ENCODE results near the gene ZNF710.

ZNF710 gene

DNA sequence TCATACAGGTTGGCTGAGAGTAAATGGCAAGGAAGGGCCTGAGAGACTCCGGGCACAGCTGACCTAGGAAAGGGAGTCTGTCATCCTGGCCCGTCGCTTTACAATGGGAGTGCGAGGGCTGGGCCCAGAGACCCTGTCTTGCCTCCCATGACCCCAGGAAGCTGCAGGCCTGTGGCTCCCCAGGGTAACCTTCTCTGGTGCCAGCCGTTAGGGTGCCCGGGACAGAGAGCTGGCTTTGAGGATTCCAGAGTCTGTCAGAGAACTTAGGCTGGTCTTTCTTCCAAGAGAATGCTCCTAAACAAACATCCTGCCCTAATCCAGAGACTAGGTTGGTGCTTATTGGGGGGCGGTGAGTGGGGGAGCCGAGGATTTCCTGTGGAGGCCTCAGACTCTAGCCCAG is 18.5 kb downstream of the ZNF710 start:
- peaks cover 3% of the 10 kb centered on the region for H3K36me3 Mint-ChIP-seq (ENCODE audit: low read depth)
- peaks cover 14% of the 10 kb centered on the region for H3K4me1 Mint-ChIP-seq
- H3K27ac Mint-ChIP-seq, result no peak overlapping the region

DNA sequence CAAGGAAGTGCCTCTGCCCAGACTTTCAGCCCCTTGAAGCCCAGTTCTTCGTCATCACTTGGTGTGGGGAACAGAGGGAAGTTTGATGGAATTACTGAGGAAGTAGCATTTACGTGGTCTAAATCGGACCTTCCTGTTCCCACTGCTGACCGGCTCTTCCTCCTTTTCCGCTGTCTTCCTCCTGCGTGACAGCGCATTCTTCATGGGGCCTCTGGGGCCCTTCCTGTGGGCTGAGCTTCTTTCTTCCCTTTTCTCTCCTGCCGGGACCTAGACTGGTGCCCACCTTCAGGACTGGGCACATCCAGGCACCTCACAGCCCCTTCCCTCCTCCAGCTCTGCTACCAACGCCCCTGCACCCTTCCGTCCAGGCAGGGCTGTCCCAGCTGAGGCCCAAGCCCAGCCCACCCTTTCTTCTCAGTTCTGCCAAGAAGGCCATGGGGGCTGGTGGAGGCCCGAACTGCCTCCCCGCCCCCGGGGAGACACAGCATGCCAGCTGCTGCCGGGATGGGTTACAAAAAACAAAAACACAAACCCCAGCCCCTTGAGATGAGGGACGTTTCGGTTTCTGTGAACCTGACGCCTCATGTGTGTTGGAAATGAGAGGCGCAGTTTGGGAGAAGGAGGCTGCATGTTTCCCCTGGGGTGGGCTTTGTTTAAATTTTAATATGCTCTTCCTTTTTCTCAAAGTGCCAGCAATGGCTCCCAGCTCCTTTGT is 19.1 kb downstream of the ZNF710 start:
- no peak for ATAC-seq
- Mint-ChIP-seq H3K4me1 (peaks cover 16% of the 10 kb centered on the region), H3K27me3 (no peaks in the 10 kb centered on the region), H3K27ac (no peak overlapping the region), H3K36me3 (ENCODE audit: low read depth) (peaks cover 3% of the 10 kb centered on the region), H3K9me3 (no peaks in the 10 kb centered on the region), H3K4me3 (no peak overlapping the region)
- no peak for DNase-seq

More for the DNA sequence above, 18.5 kb downstream of the ZNF710 start:
- no peaks in the 10 kb centered on the region for H3K9me3 Mint-ChIP-seq
- H3K27me3 Mint-ChIP-seq, result no peaks in the 10 kb centered on the region
- ATAC-seq, result no peak
- DNase-seq, result no peak
- H3K4me3 Mint-ChIP-seq, result no peak overlapping the region

DNA sequence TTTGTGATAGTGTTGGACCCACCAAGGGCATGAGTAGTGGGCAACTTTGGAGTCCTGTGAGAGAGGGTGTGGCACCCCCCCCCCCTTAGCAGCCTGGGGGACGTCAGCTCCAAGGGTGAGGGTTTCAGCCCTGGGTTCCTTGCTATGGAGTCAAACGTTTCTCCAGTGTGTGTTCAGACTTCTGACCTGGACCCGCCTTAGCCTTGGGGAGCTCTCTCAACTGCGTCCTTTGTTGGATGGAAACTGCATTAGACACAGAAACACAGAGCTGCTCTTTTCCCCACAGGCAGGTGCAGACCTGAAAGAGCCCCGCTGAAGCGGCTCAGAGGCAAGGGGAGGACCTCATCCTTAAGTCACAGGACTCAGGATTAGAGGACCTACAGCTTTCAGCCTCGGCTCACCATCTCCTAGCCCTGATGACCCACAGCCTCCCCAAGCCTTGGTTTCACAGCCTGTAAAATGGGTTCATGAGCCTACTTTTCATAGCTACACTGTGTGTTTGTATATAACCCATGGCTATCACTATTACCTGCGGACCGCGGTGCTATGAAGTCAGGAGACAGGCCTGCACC is 19.9 kb downstream of the ZNF710 start:
- Mint-ChIP-seq H3K4me1 (peaks cover 16% of the 10 kb centered on the region), H3K27ac (no peak overlapping the region), H3K9me3 (no peaks in the 10 kb centered on the region), H3K4me3 (no peak overlapping the region), H3K36me3 (ENCODE audit: low read depth) (peaks cover 3% of the 10 kb centered on the region), H3K27me3 (no peaks in the 10 kb centered on the region)
- no peak for DNase-seq
- no peak for ATAC-seq

DNA sequence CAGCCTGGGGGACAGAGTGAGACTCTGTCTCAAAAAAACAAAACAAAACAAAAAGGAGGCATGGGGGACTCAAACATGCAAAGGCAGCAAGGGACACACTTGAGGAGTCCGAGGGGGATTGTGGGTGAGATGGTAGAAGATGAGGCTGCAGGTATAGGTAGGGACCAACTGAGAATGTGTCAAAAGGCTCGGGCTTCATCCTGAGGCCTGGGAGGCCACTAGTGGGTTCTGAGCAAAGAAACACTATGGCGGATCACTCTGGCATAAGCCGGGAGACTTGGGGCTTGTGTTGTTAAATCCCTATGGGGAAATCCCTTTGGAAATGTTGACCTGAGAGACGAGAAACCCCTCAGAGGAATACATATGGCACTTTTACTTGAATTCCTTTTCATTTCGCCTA is 21.2 kb downstream of the ZNF710 start:
- peaks cover 10% of the 10 kb centered on the region for H3K4me1 Mint-ChIP-seq

DNA sequence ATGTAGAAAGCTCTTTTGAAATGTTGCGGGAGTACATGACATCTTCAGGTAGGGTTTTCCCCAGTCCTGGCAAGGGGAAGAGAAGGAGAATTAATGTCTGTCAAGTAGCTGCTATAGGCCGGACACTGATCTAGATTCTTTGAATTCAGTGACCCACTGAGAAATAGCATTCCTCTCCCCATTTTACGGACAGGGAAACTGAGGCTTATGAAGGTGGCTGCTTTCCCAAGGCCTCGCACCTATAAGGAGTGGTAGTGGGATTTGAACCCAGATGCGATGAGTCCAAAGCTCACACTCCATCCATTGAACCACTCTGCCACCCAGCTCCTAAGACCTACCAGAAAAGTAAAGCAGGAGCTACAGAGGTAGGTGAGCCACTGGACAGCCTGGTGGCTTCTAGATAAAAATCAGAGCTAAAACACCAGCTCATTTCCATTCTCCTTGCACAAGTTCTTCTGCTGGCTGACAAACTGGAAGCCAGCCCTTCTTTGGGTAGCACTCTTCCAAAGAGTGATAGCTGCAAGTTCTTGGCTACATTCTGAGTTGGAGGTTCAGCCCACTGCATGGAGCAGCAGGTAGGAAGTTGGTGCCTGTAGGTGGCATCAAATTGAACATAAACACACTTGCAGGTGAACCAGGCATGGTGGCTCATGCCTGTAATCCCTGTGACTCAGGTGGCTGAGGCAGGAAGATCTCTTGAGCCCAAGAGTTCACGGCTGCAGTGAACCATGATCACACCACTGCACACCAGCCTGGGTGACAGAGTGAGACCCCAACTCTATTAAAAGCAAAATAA is 22.0 kb downstream of the ZNF710 start:
- Mint-ChIP-seq H3K4me3 (no peak overlapping the region), H3K27me3 (no peaks in the 10 kb centered on the region), H3K9me3 (no peaks in the 10 kb centered on the region), H3K4me1 (peaks cover 10% of the 10 kb centered on the region), H3K36me3 (ENCODE audit: low read depth) (peaks cover 1% of the 10 kb centered on the region), H3K27ac (no peak overlapping the region)
- DNase-seq (no peak), ATAC-seq (no peak)

More for the DNA sequence above, 21.2 kb downstream of the ZNF710 start:
- H3K4me3 Mint-ChIP-seq, result no peak overlapping the region
- H3K9me3 Mint-ChIP-seq, result no peaks in the 10 kb centered on the region
- ATAC-seq (no peak), DNase-seq (no peak)
- H3K27me3 Mint-ChIP-seq, result no peaks in the 10 kb centered on the region
- peaks cover under 1% of the 10 kb centered on the region for H3K36me3 Mint-ChIP-seq (ENCODE audit: low read depth)
- no peak overlapping the region for H3K27ac Mint-ChIP-seq

DNA sequence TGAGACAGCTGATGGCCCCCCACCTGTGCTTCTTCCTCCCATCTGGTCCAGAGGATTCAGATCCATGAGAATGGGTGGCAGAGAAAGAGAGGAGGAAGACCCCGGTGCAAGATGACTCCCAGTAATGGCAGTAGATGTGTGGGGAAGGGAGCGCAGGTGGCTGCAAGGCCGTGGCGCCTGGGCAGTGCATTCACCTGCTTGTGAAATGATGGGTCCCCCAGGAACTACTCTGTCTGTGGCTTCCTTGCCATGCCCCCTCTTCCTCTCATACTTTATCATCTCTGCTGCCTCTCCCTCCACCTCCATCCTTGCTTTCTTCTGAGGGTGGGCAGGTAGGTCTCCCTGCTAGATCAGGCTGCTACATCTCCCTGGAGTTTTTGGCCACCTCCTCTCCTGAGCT is 23.3 kb downstream of the ZNF710 start:
- H3K4me1 Mint-ChIP-seq, result peaks cover 6% of the 10 kb centered on the region
- DNase-seq, result no peak
- H3K36me3 Mint-ChIP-seq (ENCODE audit: low read depth), result peaks cover 8% of the 10 kb centered on the region
- H3K27me3 Mint-ChIP-seq, result no peaks in the 10 kb centered on the region
- H3K4me3 Mint-ChIP-seq, result no peak overlapping the region
- ATAC-seq, result no peak
- H3K9me3 Mint-ChIP-seq, result no peaks in the 10 kb centered on the region
- no peak overlapping the region for H3K27ac Mint-ChIP-seq

DNA sequence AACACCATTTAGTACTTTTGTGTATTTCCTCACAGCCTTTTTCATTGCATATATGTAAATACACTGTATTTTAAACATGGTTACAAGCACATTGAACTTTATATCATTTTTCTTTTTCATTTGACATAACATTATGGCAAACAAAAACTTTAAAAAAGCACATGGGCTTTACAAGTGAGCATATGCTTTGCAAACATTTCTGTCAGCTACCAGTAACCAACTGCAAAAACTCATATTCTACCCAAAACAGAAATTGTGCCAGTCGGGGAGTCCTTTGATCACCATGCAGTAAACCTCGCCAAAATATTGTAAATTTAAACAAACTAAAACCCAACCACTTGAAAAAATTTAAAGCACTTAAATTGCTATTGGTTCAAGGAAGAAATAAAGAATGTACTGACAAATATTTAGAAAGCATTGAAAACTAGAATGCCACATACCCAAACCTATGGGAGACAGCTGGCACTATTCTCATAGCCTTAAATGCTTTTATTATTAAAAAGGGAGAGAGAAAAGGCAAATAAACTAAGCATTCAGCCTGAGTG is 24.4 kb downstream of the ZNF710 start:
- ATAC-seq (no peak), DNase-seq (no peak)
- Mint-ChIP-seq H3K4me1 (peaks cover 10% of the 10 kb centered on the region), H3K4me3 (no peak overlapping the region), H3K27ac (no peak overlapping the region), H3K36me3 (ENCODE audit: low read depth) (peaks cover 8% of the 10 kb centered on the region), H3K9me3 (no peaks in the 10 kb centered on the region), H3K27me3 (no peaks in the 10 kb centered on the region)

DNA sequence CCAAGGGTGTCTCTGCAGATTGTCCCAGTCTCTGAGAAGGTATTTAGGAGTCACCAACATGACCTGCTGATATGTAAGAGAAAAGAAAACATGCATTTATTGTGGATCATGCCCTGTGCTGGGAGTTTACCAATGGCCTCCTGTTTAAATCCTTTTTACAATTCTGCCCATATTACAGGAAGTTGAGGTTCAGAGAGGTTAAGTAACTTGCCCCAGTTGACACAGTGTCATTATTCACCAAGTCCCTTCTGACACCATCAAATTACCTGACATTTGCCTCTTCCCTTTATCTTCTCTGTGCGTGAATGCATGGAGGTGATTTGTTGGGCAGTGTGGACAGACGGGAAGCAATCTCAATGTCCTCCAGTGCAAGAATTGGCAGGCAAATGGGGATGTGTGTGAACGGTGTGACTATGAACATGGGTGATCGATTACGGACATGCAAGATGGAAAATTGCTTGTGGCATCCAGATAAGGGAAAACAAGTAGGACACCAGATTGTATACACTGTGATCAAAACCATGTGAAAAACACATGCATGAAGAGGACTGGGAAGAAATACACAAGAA is 27.3 kb downstream of the ZNF710 start:
- no peaks in the 10 kb centered on the region for H3K27me3 Mint-ChIP-seq
- H3K9me3 Mint-ChIP-seq, result no peaks in the 10 kb centered on the region
- peaks cover 32% of the 10 kb centered on the region for H3K4me1 Mint-ChIP-seq
- DNase-seq, result no peak
- no peak overlapping the region for H3K4me3 Mint-ChIP-seq
- H3K27ac Mint-ChIP-seq, result no peak overlapping the region
- no peak for ATAC-seq
- H3K36me3 Mint-ChIP-seq (ENCODE audit: low read depth), result peaks cover 8% of the 10 kb centered on the region

DNA sequence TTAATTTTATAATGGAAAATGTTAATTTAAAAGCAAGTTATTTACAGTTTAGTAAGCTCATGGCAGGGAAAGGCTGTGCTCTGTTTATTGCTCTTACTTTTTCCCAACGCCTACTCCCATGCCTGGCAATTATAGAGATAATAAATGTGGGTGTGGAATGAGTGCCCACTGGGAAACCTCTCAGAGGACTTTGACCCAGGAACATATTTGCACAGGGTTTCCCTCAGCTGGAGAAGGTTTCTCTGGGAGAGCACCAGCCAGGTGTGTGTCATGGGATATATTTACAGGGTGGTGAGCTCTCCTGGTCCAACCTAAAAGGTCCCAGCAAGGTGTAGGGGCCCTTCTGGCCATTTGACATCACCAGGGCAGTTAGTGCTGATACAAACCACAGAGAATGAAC is 27.9 kb downstream of the ZNF710 start:
- Mint-ChIP-seq H3K36me3 (ENCODE audit: low read depth) (peaks cover 8% of the 10 kb centered on the region), H3K9me3 (no peaks in the 10 kb centered on the region), H3K27me3 (no peaks in the 10 kb centered on the region), H3K4me1 (peaks cover 37% of the 10 kb centered on the region), H3K4me3 (no peak overlapping the region), H3K27ac (no peak overlapping the region)
- no peak for ATAC-seq
- no peak for DNase-seq

DNA sequence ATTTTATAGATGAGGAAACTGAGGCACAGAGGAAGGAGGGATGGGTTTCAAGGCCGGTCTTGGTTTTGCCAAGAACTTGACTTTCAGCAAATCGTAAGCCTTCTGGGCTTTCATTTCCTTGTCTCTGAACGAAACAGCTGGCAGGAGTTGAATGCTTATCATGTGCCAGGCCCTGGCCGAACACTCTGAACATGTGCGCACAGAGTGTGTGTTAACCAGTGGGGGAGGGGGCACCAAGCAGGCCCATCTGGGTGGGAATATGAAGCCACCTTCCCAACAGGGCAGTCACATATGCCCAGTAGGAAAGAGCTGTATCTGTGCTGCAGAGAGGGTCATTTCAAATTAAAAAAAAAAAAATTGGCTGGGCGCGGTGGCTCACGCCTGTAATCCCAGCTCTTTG is 29.3 kb downstream of the ZNF710 start:
- no peak for ATAC-seq
- no peaks in the 10 kb centered on the region for H3K9me3 Mint-ChIP-seq
- peaks cover 8% of the 10 kb centered on the region for H3K36me3 Mint-ChIP-seq (ENCODE audit: low read depth)
- no peak for DNase-seq
- no peak overlapping the region for H3K4me3 Mint-ChIP-seq
- no peaks in the 10 kb centered on the region for H3K27me3 Mint-ChIP-seq
- no peak overlapping the region for H3K27ac Mint-ChIP-seq
- H3K4me1 Mint-ChIP-seq, result peaks cover 48% of the 10 kb centered on the region

DNA sequence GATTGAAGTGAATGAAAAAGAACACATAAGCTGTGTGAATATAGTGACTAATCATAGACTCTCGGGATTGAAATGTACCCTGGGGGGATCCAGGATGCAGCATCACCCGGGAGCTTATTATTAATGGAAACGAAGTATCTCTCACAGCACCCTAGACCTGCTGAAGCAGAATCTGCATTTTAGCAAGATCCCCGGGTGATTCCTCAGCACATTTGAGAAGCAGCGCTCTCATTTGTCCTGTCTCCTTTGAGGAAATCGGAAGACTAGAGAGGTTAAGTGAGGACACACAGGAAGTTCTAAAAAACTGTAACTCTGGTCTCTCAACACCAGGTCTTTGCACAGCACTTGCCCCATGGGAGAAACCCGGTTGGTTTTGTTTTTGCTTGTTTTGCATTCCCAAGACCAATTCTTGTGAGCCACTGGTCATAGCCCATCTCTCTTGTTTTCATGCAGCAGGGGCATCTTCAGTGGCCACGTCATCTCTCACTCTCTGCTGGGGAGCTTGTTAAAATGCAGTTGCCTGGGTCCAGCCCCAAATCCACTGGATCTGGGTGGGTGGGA is 30.2 kb downstream of the ZNF710 start:
- no peaks in the 10 kb centered on the region for H3K9me3 Mint-ChIP-seq
- peak overlapping the region; percentile 39 for H3K27ac Mint-ChIP-seq
- H3K36me3 Mint-ChIP-seq (ENCODE audit: low read depth), result peaks cover 10% of the 10 kb centered on the region
- ATAC-seq, result peak; percentile 53
- DNase-seq, result no peak
- peaks cover 58% of the 10 kb centered on the region for H3K4me1 Mint-ChIP-seq
- no peaks in the 10 kb centered on the region for H3K27me3 Mint-ChIP-seq
- peak overlapping the region; percentile 11 for H3K4me3 Mint-ChIP-seq

DNA sequence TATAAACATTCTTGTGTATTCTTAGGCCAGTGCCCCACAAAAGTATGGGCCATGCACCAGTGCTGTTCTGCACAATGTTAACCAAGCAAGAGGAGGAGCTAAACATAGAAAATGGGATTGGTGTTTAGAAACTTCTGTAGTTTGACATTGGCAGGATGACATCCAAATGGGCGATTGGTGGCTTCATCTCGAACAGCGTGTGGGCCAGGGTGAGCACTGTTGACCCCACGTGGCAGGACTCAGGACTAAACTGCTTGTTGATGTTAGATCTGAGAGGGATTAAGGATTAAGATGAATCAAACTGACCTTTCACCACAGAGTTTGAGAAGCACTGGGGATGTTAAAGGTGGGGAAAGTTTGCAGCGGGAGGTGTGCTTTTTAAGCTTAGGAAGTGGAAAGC is 31.9 kb downstream of the ZNF710 start:
- no peaks in the 10 kb centered on the region for H3K9me3 Mint-ChIP-seq
- DNase-seq (no peak), ATAC-seq (no peak)
- H3K27me3 Mint-ChIP-seq, result no peaks in the 10 kb centered on the region
- no peak overlapping the region for H3K4me3 Mint-ChIP-seq
- peaks cover 75% of the 10 kb centered on the region for H3K4me1 Mint-ChIP-seq
- H3K36me3 Mint-ChIP-seq (ENCODE audit: low read depth), result peaks cover 9% of the 10 kb centered on the region
- peak overlapping the region; percentile 69 for H3K27ac Mint-ChIP-seq

DNA sequence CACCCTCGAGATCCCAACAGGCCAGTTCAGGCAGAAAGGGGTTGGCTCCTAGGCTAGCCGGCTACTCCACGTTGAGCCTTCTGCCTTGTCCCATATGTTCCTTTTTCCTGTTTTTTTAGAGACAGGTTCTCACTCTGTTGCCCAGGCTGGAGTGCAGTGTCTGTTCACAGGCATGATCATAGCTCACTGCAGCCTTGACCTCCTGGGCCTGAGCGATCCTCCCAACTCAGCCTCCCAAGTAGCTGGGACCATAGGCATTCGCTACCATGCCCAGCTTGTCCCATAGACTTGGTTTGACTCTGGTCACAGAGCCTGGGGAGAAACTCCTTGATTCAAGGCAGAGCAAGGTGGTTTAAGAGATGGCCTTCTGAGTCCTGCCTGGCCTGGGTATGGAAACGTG is 32.3 kb downstream of the ZNF710 start:
- Mint-ChIP-seq H3K27me3 (peaks cover 1% of the 10 kb centered on the region), H3K9me3 (no peaks in the 10 kb centered on the region), H3K4me1 (peaks cover 78% of the 10 kb centered on the region), H3K4me3 (no peak overlapping the region), H3K27ac (peak overlapping the region; percentile 86), H3K36me3 (ENCODE audit: low read depth) (peaks cover 8% of the 10 kb centered on the region)
- DNase-seq (no peak), ATAC-seq (no peak)

DNA sequence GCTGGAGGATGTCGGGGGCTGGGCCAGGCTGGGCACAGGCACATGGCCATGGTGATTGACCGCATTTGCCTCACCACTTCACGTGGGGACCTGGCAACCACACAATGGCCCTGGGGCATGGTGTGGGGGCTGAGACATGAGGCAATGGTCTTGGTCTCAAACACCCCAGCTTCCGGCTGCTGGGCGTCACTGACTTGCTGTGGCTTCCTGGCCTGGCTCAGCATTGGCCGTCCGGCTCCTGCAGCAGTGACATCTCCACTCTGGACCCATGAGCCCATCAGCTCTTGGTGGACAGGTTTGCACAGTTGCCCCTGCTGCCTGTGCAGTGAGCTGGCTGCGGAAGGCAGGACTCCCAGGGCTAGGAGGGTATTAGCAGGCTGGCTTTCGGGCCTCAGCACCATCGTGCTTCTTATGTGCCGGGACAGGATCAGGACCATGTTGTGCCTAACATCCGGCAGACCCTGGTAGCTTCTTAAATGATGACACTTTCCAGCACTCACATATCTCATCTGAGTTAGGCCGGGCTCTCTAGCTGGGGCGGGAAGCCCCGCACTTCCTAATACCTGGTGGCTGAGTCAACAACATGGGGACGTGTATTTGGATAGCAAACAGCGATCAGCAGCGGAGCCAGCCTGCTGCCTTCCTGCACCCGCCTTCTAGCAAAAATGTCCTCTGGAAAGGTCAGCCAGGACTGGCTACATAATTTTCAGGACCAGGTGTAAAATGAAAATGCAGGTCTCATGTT is 34.1 kb downstream of the ZNF710 start:
- H3K4me3 Mint-ChIP-seq, result no peak overlapping the region
- ATAC-seq (no peak), DNase-seq (no peak)
- H3K9me3 Mint-ChIP-seq, result no peaks in the 10 kb centered on the region
- H3K27me3 Mint-ChIP-seq, result peaks cover 1% of the 10 kb centered on the region
- H3K4me1 Mint-ChIP-seq, result peaks cover 92% of the 10 kb centered on the region
- H3K27ac Mint-ChIP-seq, result peak overlapping the region; percentile 86
- H3K36me3 Mint-ChIP-seq (ENCODE audit: low read depth), result peaks cover 5% of the 10 kb centered on the region

Measured in activated naive CD8-positive, alpha-beta T cell treated with anti-CD3 and anti-CD28 coated beads, Interleukin-2, amount 50 U/mL, for 24 hours (primary cell).